LNCaP clone FGC (cell line): Measurements from ENCODE around the gene SEMA3G.
A peak's percentile ranks its signal among the peaks of the same experiment; 100 is the strongest.

Experiments
- DNase-seq: peaks from one replicate; pipeline ENCODE4 v3.0.0-alpha.2; 2011; ENCODE audit warnings: low read depth
- H3K4me3 ChIP-seq: 2 replicates; pipeline ENCODE4 v1.5.1; 2011; ENCODE audit warnings: mild to moderate bottlenecking, low read depth, low read length, control low read depth
- TF ChIP-seq, protein P1 (sequence below): IDR thresholded peaks from 2 replicates; pipeline ENCODE4 v1.5.1; 2012; ENCODE audit warnings: mild to moderate bottlenecking; ENCODE audit not compliant: control insufficient read depth, insufficient read depth; ENCODE audit errors: extremely low read depth

SEMA3G gene

DNA sequence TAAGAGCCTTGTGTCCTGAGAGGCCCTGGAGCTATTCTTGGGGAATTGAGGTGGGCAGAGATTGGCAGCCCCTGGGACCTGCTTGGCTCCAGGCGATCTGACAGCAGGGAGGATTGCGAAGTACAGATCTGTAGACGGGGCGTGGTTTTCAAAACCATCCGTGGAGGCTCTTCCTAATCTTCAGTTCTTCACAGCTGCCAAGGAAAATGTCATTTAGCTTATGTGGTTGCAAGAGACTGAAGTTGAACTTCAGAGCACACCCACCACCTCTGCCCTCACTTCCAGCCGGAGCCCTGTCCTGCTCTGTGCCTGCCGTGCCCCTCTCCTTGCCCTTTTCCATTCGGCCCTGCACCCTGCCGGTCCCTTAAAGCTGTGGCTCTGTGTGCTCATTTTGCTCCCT lies 23.4 kb upstream of the SEMA3G start:
- TF ChIP-seq, protein P1, sequence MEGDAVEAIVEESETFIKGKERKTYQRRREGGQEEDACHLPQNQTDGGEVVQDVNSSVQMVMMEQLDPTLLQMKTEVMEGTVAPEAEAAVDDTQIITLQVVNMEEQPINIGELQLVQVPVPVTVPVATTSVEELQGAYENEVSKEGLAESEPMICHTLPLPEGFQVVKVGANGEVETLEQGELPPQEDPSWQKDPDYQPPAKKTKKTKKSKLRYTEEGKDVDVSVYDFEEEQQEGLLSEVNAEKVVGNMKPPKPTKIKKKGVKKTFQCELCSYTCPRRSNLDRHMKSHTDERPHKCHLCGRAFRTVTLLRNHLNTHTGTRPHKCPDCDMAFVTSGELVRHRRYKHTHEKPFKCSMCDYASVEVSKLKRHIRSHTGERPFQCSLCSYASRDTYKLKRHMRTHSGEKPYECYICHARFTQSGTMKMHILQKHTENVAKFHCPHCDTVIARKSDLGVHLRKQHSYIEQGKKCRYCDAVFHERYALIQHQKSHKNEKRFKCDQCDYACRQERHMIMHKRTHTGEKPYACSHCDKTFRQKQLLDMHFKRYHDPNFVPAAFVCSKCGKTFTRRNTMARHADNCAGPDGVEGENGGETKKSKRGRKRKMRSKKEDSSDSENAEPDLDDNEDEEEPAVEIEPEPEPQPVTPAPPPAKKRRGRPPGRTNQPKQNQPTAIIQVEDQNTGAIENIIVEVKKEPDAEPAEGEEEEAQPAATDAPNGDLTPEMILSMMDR = no peak
- DNase-seq = no peak
- H3K4me3 ChIP-seq = no peak overlapping the region

- DNase-seq = no peak
- no peak overlapping the region for H3K4me3 ChIP-seq
Measured at GRCh38 chr3:52463416-52463815, 18.5 kb upstream of the SEMA3G start.

DNA sequence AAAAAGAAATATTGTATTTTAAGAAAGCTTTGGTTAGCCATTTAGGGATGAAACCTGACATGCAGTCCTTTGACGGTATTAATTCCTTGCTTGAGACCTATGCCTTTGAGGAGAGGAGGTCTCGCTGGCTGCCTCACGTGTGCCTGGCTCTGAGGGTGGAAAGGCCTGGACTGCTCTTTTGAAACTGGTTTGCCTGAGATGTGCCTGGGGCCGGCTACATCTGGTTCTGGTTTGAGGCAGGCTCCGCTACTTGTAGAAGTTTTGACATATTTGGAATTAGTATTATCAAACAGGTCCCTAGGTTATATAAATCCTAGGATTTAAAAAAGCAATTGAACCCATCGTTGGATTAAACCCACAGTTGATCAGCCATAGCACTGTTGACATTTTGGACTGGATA lies 17.0 kb upstream of the SEMA3G start:
- DNase-seq = no peak
- H3K4me3 ChIP-seq = no peak overlapping the region
- TF ChIP-seq, protein P1 = no peak

More at GRCh38 chr3:52463416-52463815, 18.5 kb upstream of the SEMA3G start:
- TF ChIP-seq, protein P1 = no peak

GRCh38 chr3:52458770-52459545 lies 14.1 kb upstream of the SEMA3G start:
- TF ChIP-seq, protein P1 = no peak
- no peak overlapping the region for H3K4me3 ChIP-seq
- DNase-seq = no peak

DNA sequence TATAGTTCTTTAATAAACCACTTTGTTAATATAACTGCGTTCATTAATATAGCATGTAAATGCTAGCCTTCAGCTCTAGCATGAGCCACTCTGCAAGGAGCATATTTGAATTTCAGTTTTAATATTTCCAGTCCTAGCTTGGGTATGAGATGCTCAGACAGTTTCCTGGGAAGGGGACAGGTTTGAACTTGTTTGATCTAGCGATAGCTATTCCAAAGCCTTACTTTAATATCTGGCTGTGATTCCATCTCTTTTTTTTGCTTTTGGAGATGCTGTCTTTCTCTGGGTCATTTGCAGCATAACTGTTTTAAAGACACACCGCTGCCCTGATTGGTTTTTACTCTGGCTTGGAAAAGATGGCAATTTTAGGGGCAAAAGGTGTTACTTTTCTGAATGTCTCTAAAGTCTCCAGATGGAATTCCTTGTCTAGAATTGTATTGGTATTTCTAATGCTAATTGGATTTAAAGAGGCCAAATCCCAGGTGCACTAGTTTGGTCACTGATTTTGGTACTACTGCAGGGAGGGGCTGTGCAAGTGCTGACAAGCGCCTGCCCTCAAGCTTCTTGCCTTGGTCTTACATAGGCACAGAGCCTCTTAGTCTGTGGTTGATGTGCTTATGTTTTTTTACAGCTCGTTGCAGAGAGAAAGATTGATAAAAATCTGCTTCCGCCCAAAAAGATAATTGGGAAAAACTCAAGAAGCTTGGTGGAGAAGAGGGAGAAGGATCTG lies 13.3 kb upstream of the SEMA3G start:
- TF ChIP-seq, protein P1 = no peak
- no peak overlapping the region for H3K4me3 ChIP-seq
- DNase-seq = no peak

- TF ChIP-seq, protein P1 = no peak
- peak overlapping the region; percentile 75 for H3K4me3 ChIP-seq
- DNase-seq = no peak
Measured at GRCh38 chr3:52456800-52457183, 11.9 kb upstream of the SEMA3G start.
